ENCODE data around the gene P2RX4.

P2RX4 gene

DNA sequence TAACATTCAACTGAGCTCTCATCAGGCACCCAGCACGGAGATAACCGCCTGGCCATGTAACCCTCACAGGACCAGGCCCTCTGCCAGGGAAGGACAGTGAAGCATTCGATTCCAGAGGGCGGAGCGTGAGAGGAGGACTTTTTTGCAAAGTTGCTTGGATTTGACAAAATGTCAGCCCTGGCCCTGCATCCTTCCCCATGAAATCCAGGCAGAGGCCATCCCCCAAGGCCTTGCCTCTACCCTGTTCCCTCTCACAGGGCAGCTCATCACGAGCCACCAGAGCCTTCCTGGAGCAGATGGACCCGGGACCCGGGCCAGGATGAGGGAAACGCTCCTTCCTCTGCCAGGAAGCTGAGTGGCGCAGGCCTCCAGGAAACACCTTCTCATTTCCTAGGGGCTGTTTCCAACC lies 69.6 kb downstream of the P2RX4 start:
- TF ChIP-seq, protein P1, sequence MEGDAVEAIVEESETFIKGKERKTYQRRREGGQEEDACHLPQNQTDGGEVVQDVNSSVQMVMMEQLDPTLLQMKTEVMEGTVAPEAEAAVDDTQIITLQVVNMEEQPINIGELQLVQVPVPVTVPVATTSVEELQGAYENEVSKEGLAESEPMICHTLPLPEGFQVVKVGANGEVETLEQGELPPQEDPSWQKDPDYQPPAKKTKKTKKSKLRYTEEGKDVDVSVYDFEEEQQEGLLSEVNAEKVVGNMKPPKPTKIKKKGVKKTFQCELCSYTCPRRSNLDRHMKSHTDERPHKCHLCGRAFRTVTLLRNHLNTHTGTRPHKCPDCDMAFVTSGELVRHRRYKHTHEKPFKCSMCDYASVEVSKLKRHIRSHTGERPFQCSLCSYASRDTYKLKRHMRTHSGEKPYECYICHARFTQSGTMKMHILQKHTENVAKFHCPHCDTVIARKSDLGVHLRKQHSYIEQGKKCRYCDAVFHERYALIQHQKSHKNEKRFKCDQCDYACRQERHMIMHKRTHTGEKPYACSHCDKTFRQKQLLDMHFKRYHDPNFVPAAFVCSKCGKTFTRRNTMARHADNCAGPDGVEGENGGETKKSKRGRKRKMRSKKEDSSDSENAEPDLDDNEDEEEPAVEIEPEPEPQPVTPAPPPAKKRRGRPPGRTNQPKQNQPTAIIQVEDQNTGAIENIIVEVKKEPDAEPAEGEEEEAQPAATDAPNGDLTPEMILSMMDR (IDR thresholded peaks at IDR 0.05), result no peak

DNA sequence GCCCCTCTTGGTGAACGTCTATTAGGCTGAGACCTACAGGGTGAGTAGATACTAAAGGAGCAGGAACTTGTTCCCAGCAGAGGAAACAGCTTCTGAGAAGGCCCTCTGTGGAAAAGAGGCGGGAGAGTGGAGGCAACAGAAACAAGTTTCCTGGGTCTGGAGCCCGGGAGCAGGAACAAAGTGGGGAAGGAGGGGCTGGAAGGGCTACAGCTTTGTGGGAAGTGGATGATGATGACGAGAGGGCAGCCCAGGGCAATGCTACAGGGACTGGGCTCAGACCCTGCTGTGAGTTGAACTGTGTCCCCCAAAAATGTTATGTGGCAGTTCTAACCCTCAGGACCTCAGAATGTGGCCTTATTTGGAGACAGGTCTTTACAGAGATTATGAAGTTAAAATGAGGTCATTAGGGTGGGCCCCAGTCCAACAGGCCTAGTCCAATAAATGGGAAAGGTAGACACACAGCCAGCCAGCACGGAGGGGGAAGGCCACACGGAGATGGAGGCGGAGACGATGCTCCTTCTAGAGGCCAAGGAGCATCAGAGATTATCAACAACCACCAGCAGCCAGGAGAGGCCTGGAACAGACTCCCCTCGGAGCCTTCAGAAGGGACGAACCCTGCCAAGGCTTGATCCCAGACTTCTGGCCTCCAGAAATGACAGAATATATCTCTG lies 72.3 kb downstream of the P2RX4 start:
- TF ChIP-seq, protein P1 (IDR thresholded peaks at IDR 0.05), result no peak

DNA sequence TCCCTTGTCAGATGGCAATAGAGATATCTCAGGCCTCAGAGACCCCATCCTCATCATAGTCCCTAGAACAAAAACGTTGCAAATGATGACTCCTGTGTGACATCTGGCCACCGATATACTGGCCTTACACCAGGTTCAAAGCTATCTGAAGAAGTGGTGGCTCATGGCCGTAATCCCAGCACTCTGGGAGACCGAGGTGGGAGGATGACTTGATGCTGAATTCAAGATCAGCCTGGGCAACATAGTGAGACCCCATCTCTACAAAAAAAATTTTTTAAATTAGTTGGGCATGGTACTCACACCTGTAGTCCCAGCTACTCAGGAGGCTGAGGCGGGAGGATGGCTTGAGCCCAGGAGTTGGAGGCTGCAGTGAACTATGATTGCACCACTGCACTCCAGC lies 73.5 kb downstream of the P2RX4 start:
- TF ChIP-seq, protein P1 (IDR thresholded peaks at IDR 0.05), result no peak
